ENCODE measurements around the gene TENM3.

TENM3 gene

DNA sequence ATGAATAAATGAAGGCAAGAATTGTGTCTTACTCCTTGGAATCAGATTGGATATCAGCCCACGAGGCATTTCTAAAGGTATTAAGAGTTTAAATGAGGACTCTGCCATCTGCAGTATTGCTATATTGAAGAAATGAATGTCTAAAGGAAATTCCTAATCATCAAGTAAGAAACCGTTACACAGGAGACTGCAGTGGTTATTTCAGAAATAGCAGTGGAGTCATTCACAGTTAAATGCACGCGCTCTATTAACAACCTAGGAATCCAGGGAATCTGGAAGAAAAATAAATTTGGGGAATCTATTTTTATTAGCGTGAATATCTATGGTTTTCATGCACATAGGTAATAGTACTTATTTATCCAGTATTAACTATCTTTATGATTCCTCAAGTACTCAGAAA is 334.2 kb downstream of the TENM3 start:
- DNase-seq: no peak

GRCh38 chr4:182578402-182578801 is 335.2 kb downstream of the TENM3 start:
- no peak for DNase-seq

- DNase-seq: no peak
Observed at GRCh38 chr4:182582245-182582644, 339.0 kb downstream of the TENM3 start.

- DNase-seq: no peak
Observed at GRCh38 chr4:182583703-182584415, 340.7 kb downstream of the TENM3 start.

GRCh38 chr4:182585321-182585720 is 342.1 kb downstream of the TENM3 start:
- DNase-seq: no peak

GRCh38 chr4:182589100-182589499 is 345.9 kb downstream of the TENM3 start:
- no peak for DNase-seq

- DNase-seq: no peak
Observed at GRCh38 chr4:182593402-182593801, 350.2 kb downstream of the TENM3 start.

DNA sequence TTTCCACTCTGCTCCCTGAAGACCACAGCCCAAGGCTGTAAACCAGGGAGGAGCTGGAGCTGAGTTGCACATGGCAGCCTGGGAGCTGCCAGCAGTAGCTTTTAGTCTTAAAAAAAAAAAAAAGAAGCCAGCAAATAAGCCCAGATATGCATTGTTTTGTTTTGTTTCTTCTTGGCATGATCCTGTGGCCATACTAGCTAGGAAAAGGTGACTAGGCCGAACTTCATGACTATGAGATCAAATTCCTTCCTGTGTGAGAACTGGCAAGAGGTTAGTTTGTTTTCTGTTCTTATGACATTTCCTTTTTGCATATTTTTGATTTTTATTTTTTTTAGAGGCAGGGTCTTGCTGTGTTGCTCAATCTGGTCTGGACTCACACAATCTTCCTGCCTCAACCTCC is 350.7 kb downstream of the TENM3 start:
- DNase-seq: no peak

DNA sequence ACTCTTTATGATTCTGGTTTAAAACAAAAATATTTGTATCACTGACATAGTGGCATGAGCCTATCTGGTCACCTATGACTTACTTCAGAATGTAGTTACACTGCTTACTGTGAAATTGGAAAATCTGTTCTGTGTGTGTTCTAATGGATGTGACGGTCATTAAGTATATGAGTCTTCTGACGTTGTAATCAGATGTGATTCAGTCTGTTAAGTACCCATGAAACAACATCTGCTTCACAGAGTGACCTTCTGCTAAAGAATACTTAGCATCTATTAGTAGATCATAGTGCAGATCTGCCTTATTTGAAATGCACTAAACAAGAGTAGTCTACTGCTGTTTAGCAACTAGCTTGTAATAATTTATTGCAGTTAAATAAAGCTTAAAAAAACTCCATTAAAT is 356.9 kb downstream of the TENM3 start:
- peak; percentile 54 for DNase-seq

DNA sequence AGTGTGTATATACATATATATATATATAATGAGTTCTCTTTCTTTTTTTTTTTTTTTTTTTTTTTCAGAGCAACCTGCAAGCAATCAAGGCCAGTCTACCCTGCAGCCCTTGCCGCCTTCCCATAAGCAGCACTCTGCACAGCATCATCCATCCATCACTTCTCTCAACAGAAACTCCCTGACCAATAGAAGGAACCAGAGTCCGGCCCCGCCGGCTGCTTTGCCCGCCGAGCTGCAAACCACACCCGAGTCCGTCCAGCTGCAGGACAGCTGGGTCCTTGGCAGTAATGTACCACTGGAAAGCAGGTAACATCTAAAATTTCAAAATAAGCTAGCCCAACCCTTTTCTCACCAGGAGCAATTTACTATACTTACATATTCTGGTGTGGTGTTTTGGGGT is 357.7 kb downstream of the TENM3 start:
- no peak for DNase-seq

DNA sequence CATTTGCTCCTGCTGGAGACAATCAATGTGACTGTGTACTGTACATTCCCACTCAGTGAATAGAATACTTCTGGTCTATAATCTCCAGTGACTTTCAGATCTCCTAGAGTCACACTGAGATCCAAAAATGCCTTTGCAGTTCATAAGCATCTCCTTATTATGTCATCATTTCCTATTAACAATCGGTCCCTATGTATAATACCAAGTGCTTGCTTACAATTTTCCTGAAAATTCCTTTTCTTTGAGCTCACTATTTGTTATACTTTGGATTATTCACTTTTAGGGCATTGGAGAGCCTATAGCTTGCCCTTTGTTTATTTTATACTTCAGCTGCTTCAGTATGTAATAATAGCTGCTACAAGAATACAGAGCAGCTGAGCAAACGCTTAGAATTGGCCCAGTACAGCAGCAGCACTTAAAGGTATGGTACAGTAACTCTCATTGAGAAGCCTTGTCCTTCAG is 361.0 kb downstream of the TENM3 start:
- no peak for DNase-seq

- no peak for DNase-seq
Observed at GRCh38 chr4:182604953-182605352, 361.8 kb downstream of the TENM3 start.

DNA sequence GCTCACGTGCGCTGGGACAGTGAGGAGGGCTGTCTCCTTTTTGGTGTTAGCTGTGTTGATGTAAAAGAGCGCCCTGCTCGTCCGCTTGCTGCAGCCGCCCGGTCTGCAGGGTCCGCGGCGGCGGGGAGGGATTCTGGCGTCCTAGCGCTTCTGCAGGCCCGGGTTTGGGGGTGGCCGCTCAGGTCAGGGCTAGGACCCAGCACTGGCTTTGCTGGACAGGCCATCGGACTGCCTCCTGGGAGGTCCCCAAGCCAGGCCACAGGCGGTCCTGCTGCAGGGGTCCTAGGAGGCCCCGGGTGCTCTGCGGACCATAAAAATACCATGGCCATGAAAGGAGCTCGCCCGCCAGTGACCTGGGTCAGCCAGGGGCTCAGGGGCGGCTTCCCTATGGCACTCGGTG is 365.3 kb downstream of the TENM3 start:
- DNase-seq: no peak

- no peak for DNase-seq
Observed at GRCh38 chr4:182616476-182616875, 373.3 kb downstream of the TENM3 start.

DNA sequence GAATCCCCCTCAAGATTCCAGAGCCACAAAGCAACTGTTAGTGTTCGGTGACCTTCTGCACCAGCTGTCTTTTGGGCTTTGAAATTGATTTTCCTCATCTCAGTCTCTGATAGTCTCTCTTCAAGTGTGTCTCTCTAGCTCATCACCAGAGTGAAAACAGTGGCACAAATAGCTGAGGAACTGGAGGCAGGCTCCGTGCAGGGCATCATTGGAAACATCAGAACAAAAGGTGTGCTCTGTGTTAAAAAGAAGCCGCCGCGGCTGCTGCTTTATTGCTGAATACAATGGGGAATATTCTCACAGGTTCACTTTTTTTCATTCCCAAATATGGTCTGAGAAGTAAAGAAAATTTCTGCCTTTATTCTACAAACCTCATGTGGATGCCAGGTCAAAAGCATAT is 376.5 kb downstream of the TENM3 start:
- DNase-seq: no peak

DNA sequence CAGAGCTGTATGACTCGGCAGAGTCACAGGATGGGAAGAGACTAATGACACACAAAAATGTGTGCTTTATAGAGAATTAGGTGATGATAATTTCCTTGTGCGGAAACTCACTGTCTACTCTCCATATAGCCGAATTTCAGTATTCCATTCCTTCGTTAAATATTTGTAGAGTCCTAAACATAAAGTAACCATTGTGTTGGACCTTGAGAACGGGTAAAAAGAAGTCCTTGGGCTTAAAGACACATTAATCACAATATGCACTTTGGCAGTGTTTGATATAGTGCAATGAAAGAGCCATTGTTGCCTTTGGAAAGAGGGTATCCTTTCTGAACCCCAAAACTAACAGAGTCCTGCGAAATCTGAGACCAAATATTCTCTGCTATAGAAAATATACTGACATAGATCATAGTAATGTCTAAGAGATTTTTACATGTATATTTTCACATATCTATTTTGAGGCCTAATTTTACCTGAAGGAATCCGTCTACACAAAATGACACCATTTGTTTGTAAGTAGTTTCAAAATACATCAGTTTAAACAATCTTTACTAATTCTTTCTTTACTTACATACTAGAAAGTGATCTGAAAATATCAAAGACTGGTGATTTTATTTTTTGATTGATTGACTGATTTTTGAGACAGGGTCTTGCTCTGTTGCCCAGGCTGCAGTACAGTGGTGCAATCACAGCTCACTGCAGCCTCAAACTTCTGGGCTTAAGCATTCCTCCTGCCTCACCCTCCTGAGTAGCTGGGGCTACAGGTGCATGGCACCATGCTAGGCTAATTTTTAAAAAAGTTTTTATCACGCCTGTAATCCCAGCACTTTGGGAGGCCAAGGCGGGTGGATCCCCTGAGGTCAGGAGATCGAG is 377.1 kb downstream of the TENM3 start:
- DNase-seq: no peak

DNA sequence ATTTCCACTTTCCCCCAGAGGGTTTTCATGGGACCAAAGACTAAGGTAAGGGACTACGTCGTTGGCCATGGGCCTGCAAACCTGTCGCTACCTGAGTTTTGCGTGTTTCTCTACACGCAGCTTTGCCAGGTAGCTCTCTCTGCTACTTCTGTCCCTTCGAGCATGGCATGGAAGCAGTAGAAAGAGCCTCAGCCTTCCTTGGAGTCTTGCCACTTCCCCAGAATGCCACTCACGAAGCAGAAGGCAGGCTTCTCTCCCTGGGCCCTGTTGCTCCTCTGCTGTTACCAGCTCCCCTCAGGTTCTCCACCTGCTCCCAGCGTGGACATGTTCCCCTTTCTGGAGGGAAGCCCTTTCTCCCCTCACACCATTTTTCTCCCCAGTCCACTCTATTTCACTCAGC is 381.1 kb downstream of the TENM3 start:
- DNase-seq: no peak

DNA sequence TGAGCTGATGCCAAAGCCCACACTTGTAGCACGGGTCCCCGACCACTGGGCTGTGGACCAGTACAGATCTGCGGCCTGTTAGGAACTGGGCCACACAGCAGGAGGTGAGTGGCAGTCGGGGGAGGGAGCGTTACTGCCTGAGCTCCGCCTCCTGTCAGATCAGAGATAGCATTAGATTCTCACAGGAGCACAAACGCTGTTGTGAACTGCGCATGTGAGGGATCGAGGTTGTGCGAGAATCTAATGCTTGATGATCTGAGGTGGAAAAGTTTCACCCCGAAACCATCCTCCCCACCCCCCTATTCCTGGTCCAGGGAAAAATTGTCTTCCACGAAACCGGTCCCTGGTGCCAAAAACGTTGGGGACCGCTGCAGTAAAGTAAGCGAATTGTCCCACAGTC is 382.0 kb downstream of the TENM3 start:
- no peak for DNase-seq

GRCh38 chr4:182627996-182628395 is 384.8 kb downstream of the TENM3 start:
- DNase-seq: no peak

DNA sequence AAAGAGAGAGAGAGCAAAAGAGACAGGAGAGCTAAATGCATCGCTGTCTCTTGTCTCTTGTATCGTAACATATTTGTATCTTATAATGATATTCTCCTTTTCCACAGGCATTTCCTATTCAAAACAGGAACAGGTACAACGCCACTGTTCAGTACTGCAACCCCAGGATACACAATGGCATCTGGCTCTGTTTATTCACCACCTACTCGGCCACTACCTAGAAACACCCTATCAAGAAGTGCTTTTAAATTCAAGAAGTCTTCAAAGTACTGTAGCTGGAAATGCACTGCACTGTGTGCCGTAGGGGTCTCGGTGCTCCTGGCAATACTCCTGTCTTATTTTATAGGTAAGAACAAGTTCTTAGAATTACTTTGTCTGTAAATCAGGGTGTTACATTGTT is 385.3 kb downstream of the TENM3 start:
- no peak for DNase-seq

DNA sequence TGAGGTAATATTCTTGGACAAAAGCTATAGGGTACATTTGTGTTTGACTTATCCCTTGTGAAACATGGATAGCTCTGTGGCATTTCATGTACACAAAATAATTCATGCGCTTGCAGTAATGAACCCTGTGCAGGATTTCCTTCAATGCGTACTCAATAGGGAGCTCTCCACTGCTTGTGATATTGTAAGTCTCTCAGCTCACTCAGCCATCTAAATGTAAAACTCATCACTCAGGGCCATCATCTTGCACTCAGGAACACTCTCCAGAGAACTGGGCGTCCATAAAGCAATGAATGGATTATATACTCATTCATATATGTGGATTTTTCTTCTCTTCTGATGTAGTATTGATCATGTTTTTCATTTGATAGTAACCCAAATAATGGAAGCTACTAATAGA is 385.9 kb downstream of the TENM3 start:
- no peak for DNase-seq

GRCh38 chr4:182640491-182640890 is 397.3 kb downstream of the TENM3 start:
- DNase-seq: no peak

DNA sequence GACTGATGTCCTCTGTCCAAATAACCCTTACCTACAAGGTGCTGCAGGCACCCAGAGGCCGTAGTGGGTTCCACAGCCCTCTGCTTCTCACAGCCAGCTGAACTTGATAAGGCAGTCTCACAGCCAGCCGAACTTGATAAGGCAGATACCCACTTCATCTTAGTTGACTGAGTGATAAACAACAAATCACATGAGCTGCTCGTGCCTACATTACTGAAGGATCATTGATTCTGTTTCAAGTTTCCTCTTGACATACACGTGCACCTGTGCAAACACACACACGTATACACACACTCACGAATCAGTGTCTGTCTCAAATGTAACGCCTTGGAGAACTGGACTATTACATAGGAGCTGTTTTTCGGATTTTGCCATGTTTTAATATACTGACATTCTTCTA is 397.7 kb downstream of the TENM3 start:
- no peak for DNase-seq

DNA sequence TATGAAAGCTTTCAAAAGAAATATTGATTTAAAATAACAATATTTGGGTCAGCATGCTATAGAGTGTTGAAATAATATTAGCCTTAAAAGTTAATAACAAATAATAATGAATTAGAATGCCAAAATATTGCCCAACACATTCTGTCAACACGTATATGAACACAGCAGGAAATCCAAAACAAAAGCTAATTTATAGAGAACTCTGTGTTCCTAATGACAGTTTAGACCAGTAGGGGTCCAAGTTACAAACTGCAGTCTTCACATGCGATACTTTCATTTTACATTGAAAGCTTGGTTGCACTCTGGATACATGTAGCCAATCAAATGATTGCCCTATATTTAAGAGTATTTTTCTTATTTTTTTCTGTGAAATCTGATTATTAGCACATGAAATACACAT is 399.6 kb downstream of the TENM3 start:
- no peak for DNase-seq
